ENCODE measurements around the gene UBXN11. TPM values are rescaled to one million over a fixed set of nuclear protein-coding genes. Genes with fewer than 3 reads are reported as not detected.

The UBXN11 gene
- polyA plus RNA-seq, 1 experiment, result 6.1 TPM

DNA sequence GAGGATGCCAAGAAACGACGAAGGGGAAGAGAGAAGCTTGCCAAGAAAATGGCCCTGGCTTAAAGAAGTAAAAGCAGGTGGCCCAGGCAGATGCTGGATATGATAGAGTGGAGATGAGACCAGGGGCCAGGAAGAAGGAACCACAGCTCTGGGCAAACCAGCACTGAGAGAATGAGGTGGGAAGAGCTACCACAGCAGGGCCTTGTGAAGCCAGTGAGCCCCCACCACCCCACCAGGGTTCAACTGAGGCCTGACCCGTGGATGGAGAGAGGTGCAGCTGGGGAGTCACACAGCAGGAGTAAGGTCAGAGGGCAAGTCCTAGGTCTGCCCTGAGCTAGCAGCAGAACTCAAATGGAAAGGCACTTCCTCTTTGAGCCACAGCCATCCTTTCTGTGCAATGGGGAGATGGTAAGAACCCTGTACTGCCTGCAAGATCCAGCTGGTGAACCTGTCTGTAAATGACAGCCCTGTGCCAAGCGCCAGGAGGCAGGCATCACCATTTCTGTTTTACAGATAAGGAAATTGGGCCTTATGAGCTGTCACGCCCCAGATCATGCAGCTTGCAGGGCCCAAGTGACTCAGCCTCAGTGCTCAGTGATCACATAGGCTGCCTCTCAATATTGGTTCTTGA is 18.0 kb downstream of the UBXN11 start:
- H3K9me3 ChIP-seq (ENCODE audit: control insufficient read depth, insufficient read depth, low read length), result no peaks in the 10 kb centered on the region; the same call in 1 of the 2 replicates
- TF ChIP-seq, protein P1, sequence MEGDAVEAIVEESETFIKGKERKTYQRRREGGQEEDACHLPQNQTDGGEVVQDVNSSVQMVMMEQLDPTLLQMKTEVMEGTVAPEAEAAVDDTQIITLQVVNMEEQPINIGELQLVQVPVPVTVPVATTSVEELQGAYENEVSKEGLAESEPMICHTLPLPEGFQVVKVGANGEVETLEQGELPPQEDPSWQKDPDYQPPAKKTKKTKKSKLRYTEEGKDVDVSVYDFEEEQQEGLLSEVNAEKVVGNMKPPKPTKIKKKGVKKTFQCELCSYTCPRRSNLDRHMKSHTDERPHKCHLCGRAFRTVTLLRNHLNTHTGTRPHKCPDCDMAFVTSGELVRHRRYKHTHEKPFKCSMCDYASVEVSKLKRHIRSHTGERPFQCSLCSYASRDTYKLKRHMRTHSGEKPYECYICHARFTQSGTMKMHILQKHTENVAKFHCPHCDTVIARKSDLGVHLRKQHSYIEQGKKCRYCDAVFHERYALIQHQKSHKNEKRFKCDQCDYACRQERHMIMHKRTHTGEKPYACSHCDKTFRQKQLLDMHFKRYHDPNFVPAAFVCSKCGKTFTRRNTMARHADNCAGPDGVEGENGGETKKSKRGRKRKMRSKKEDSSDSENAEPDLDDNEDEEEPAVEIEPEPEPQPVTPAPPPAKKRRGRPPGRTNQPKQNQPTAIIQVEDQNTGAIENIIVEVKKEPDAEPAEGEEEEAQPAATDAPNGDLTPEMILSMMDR (IDR thresholded peaks at IDR 0.05; ENCODE audit: low read depth, low read length), result no peak
- H3K27ac ChIP-seq (ENCODE audit: low read depth, low read length), result no peak overlapping the region
- no peaks in the 10 kb centered on the region for H3K27me3 ChIP-seq (ENCODE audit: control insufficient read depth, insufficient read depth, low read length)
- no peak for DNase-seq (ENCODE audit: low read depth, low spot score)
- H3K4me3 ChIP-seq (ENCODE audit: low read depth, low read length), result no peak overlapping the region
- ChIA-PET POLR2A (no interaction called here), CTCF (interaction anchor here (0.7 to 1.3 kb wide), 4 partner anchors 13 to 129 kb away, joined by 3 to 6 read pairs (median 4); partner anchors contain the start of gene CEP85)

DNA sequence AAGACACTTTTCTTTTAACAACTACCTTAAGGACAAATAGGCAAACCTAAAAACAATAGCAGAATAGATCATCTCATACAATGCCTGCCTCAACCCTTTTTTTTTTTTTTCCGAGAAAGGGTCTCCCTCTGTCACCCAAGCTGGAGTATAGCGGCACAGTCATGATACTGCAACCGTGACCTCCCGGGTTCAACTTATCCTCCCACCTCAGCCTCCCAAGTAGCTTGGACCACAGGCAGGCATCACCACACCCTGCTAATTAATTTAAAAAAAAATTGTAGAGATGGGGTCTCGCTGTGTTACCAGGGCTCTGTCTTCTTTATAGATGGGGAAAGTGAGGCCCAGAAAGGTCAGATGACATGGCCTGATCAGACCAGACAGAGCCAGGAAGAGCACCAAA is 18.6 kb downstream of the UBXN11 start:
- Histone ChIP-seq H3K27me3 (ENCODE audit: control insufficient read depth, insufficient read depth, low read length) (no peaks in the 10 kb centered on the region), H3K9me3 (ENCODE audit: control insufficient read depth, insufficient read depth, low read length) (no peaks in the 10 kb centered on the region; the same call in 1 of the 2 replicates), H3K27ac (ENCODE audit: low read depth, low read length) (no peak overlapping the region), H3K4me3 (ENCODE audit: low read depth, low read length) (no peak overlapping the region)
- TF ChIP-seq, protein P1 (IDR thresholded peaks at IDR 0.05; ENCODE audit: low read depth, low read length), result no peak
- POLR2A ChIA-PET, result no interaction called here
- CTCF ChIA-PET, result no interaction called here
- DNase-seq (ENCODE audit: low read depth, low spot score), result no peak

DNA sequence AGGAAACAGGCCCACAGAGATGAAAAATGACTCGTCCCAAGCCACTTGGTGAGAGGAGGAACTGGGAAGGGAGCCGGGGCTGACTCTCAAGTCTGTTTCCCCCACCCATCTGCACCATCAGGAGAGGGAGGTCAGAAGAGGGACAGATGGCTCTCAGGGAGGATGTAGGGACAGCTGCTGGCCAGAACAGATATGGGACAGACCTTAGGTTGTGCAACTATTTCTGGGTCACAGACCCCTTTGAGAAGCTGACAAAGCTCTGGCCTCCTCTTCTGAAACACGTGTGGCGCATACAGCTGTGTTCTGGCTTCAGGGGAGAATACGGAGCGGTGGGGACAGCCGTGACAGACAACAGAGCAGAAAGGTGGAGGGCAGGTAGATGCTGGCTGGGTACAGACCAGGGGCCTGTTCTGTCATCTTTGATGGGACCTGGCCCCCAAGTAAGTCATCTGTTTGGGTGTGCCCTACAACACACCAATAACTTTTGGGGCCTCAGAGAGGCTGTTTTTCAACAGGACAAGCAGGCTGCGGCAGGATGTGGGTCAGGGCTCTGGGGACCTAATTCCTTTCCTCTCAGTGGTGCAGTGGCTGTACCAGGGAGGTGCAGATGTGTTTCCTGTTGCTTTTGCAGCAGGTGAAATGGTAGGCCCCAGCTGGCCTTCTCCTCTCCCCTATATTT is 19.3 kb downstream of the UBXN11 start:
- ChIA-PET CTCF (interaction anchor here (0.6 to 4.3 kb wide), 3 partner anchors 12 to 54 kb away, joined by 3 to 19 read pairs (median 6); no protein-coding TSS in a partner anchor), POLR2A (no interaction called here)
- DNase-seq (ENCODE audit: low read depth, low spot score), result no peak
- no peak overlapping the region for H3K27ac ChIP-seq (ENCODE audit: low read depth, low read length)
- no peaks in the 10 kb centered on the region; the same call in 1 of the 2 replicates for H3K9me3 ChIP-seq (ENCODE audit: control insufficient read depth, insufficient read depth, low read length)
- TF ChIP-seq, protein P1 (IDR thresholded peaks at IDR 0.05; ENCODE audit: low read depth, low read length), result no peak
- H3K27me3 ChIP-seq (ENCODE audit: control insufficient read depth, insufficient read depth, low read length), result no peaks in the 10 kb centered on the region
- H3K4me3 ChIP-seq (ENCODE audit: low read depth, low read length), result no peak overlapping the region

DNA sequence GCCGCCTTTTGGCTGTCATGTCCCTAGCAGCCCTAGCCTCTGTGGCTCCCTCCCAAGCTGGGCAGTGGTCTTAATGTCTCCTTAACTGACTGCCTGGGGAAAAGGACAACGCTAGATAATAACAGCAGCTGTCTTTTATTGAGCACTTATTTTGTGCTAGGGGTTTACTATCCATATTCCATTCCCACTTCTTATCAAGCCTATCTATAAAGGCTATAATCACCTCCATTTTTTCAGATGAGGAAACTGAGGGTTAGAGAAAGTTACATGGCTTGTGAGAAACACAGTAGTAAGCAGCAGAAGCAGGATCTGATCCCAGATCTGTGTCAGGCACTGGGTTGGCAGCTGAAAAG is 20.4 kb downstream of the UBXN11 start:
- Histone ChIP-seq H3K27ac (ENCODE audit: low read depth, low read length) (no peak overlapping the region), H3K4me3 (ENCODE audit: low read depth, low read length) (no peak overlapping the region), H3K27me3 (ENCODE audit: control insufficient read depth, insufficient read depth, low read length) (no peaks in the 10 kb centered on the region), H3K9me3 (ENCODE audit: control insufficient read depth, insufficient read depth, low read length) (no peaks in the 10 kb centered on the region; the same call in 1 of the 2 replicates)
- DNase-seq (ENCODE audit: low read depth, low spot score), result no peak
- ChIA-PET POLR2A (interaction anchor here (0.6 kb wide), 1 partner anchor 10 kb away, joined by 3 read pairs; no protein-coding TSS in a partner anchor), CTCF (interaction anchor here (0.6 to 4.3 kb wide), 5 partner anchors 9 to 131 kb away, joined by 3 to 24 read pairs (median 19); no protein-coding TSS in a partner anchor)
- TF ChIP-seq, protein P1 (IDR thresholded peaks at IDR 0.05; ENCODE audit: low read depth, low read length), result no peak

Measured in AG04450 (cell line).